Neural cell (in vitro differentiated cells): ENCODE measurements around the gene CYB5R2.

Source experiments
- CTCF ChIP-seq: fragments of 450-650 bp; IDR thresholded peaks from 2 replicates; pipeline ENCODE4 v1.5.1; 2014; ENCODE audit warnings: antibody characterized with exemption, mild to moderate bottlenecking, moderate library complexity; ENCODE audit not compliant: poor library complexity, severe bottlenecking
- EZH2 ChIP-seq: fragments of 200-600, 300-800 bp; shearing (Covaris generic), sonication (generic); IDR thresholded peaks from 2 replicates; pipeline ENCODE4 v1.6.1; 2014; ENCODE audit warnings: antibody characterized with exemption, low read length, borderline replicate concordance, mild to moderate bottlenecking; ENCODE audit not compliant: insufficient read depth, poor library complexity, severe bottlenecking
- POLR2AphosphoS5 ChIP-seq: IDR thresholded peaks from 2 replicates; pipeline ENCODE4 v1.6.1; 2012
- TAF1 ChIP-seq: IDR thresholded peaks from 2 replicates; pipeline ENCODE4 v1.6.1; 2012; ENCODE audit warnings: low read depth

GRCh38 chr11:7664867-7665266 is 8.4 kb downstream of the CYB5R2 start:
- no peak for TF ChIP-seq CTCF
- TF ChIP-seq EZH2 = no peak
- no peak for TF ChIP-seq TAF1
- TF ChIP-seq POLR2AphosphoS5 = no peak
